RPMI7951 (cell line): Measurements from ENCODE around the gene SLC30A7. TPM values are rescaled to one million over a fixed set of nuclear protein-coding genes. Genes with fewer than 3 reads are reported as not detected.
"Not testable (repeated sequence)": the region's sequence is repeated elsewhere in the genome, so short reads cannot be mapped to it uniquely, and the experiment has no call there.

Source experiments
- DNase-seq: peaks from one replicate; pipeline ENCODE4 v3.0.0-alpha.2; 2012; ENCODE audit warnings: low read depth
- total RNA-seq: library from RNA; depleted of rRNA; stranded (reverse); fragments of >200 nt; shearing (Covaris generic); gene quantifications from 2 replicates; pipeline ENCODE4 v1.2.3, GENCODE V29; 2014

SLC30A7 gene
- total RNA-seq, 1 experiment from 2014 or later, result 44.9 TPM

DNA sequence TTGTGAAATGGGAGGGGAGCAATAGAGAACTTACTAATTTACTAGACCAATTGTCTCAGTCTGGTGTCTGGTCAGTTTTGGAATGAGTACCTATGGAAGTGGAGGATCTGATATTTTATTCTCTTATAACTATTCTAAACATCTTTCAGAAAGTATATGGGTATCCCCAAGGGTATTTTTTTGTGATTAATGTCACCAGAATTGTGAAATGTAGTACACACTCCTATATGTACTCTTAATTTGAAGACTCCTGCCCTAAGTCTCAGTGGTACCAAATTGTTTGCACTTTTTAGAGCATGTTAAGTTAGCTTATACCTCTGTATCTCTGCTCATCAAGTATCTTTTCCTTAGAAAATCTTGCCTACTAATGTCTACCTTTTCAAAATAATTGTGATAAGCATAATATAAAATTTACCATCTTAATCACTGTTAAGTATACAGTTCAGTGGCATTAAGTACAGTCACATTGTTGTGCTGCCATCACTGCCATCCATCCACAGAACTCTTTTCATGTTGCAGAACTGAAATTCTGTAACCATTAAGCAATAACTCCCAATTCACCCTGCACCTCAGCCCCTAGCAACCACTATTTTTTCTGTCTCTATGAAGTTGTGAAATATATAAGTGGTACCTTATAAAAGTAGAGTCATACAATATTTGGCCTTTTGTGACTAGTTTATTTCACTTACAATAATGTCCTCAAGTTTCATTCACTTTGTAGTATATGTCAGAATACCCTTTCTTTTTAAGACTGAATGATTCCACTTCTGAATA is 40.5 kb downstream of the SLC30A7 start:
- DNase-seq, result no peak

GRCh38 chr1:100941098-100941527 is 45.2 kb downstream of the SLC30A7 start:
- no peak for DNase-seq

DNA sequence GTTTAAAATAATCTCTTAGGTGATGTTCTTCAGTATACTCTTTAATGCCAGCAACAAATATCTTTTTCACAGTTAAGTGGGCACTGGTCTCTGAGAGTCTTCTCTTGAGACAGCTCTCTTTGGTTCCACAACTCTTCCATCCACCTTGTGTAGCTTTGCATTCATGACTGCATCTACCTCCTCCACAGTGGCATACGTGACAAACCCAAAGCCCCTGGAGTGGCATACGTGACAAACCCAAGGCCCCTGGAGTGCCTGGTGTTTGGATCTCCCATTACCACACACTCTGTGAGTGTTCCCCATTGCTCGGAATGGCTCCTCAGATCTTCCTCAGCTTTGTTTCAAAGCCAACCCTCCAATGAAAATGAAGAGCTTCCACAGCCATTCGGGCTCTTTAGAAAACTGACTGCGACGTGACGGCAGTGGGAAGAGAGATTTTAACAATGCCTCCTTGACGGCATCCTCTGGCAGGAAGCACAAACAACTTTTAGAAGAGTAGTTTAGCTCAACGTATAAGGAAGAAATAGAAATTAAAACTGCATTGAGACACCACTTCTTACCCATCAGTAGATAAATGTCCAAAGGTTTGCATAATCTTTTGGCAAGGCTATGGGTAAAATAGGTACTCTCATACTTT is 45.8 kb downstream of the SLC30A7 start:
- no peak for DNase-seq

DNA sequence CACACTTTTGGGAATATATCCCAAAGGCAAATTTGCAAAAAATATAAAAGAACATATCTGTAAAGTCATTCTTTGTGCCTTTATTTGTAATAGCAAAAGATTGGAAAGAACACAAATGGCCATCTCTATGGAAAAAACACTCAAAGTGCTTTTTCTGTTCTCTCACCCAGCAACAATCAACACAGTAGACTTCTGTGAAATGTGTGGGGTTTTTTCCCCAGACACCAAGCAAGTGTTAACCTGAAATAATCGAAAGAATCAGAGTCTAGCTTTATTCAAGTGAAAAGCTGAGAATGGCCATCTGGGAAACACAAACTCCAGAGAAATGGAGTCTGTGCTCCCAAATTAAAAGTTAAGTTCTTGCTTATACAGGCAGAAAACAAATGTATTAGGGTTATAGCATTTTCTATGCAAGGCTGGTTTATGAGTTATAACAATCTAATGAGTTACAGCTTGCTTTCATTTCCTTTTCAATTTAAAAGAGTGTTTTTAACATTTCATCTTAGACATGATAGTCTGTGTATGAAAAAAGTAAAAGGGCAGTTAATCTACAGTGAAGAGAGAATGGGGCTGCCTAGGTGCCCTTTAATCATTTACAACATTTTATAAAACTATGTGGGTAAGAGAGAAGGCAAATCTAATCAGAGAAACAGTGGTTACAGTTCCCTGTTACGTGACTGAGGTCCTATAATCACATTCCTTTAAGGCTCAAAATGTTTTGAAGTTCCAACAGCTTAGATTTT is 46.6 kb downstream of the SLC30A7 start:
- DNase-seq, result no peak

DNA sequence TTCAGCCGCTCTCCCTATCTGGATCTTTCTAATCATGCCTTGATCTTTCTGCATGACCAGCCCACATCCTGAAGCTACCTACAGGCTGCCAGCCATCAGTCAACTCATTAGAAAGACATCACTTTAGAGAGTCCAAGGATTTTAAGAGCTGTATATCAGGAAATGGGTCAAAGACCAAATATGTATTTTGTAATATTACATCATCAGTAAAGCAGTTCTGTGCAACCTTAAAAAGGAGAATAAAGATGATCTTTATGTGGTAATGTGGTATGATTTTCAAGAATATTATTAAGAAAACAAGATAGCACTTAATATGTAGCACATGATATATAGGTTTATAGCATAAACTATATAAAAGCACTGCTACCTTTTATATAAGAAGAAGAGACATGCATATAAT is 47.6 kb downstream of the SLC30A7 start:
- DNase-seq, result no peak

GRCh38 chr1:100946064-100946463 is 50.2 kb downstream of the SLC30A7 start:
- not testable (repeated sequence) for DNase-seq

- not testable (repeated sequence) for DNase-seq
Measured at GRCh38 chr1:100947816-100948215, 51.9 kb downstream of the SLC30A7 start.

DNA sequence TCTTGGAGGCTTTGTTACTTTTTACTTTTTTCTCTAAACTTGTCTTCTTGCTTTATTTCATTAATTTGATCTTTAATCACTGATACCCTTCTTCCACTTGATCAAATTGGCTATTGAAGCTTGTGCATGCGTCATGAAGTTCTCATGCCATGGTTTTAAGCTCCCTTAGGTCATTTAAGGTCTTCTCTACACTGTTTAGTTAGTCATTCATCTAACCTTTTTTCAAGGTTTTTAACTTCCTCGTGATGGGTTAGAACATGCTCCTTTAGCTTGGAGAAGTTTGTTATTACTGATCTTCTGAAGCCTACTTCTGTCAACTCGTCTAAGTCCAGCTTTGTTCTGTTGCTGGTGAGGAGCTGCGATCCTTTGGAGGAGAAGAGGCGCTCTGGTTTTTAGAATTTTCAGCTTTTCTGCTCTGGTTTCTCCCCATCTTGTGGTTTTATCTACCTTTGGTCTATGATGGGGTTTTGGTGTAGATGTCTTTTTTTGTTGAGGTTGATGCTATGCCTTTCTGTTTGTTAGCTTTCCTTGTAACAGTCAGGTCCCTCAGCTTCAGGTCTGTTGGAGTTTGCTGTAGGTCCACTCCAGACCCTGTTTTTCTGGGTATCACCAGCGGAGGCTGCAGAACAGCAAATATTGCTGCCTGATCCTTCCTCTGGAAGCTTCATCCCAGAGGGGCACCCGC is 53.0 kb downstream of the SLC30A7 start:
- DNase-seq, result not testable (repeated sequence)

DNA sequence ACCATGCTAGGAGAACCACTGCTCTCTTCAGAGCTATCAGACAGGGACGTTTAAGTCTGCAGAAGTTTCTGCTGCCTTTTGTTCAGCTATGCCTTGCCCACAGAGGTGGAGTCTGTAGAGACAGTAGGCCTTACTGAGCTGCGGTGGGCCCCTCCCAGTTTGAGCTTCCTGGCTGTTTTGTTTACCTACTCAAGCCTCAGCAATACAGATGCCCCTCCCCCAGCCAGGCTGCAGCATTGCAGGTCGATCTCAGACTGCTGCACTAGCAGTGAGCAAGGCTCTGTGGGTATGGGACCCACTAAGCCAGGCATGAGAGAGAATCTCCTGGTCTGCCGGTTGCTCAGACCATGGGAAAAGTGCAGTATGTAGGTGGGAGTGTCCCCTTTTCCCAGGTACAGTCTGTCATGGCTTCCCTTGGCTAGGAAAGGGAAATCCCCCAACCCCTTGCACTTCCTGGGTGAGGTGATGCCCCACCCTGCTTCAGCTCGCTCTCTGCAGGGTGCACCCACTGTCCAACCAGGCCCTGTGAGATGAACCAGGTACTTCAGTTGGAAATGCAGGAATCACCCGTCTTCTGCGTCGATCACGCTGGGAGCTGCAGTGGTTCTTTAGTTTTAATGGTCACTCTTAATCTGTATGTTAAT is 53.7 kb downstream of the SLC30A7 start:
- not testable (repeated sequence) for DNase-seq

DNA sequence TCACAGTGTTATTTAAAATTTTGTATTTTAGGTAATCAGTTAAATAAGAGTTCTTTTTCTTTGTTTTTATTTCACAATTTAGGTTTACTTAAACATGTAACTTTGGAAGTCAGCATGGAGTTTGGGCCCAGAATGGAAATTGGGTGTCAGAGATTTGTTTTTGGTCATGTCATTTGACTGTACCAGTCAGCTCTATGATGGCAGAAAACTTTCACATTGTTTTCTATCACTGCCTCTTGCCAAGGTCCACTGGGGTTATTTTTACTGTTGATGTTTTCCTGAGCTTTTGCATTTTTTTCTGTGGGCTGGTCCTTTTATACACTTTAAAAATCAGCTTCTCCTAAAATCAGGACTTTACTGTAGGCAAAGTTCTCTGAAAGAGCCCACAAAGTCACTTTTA is 54.4 kb downstream of the SLC30A7 start:
- no peak for DNase-seq

- DNase-seq, result no peak
Measured at GRCh38 chr1:100950781-100951180, 54.9 kb downstream of the SLC30A7 start.

GRCh38 chr1:100952104-100952745 is 56.3 kb downstream of the SLC30A7 start:
- no peak for DNase-seq

- DNase-seq, result not testable (repeated sequence)
Measured at GRCh38 chr1:100952970-100953369, 57.1 kb downstream of the SLC30A7 start.

- no peak for DNase-seq
Measured at GRCh38 chr1:100953960-100954730, 58.3 kb downstream of the SLC30A7 start.

DNA sequence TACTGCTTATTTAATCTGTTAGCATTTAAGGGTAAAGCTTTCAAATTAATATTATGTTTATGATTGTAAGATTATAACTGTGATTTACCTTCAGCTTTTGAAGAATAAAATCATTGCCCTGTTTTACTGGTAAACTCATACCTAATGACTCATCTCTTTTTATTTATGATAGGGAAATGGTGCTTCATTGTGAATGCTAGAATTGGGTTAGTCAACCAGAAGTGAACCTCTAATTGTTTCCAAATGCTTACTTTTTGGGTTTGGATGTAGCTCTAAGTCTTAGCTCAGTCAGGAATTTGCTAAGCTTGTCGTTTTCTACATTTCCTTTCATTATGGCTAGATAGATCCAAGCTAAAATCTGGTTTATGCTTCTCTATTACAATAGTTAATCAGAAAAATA is 59.4 kb downstream of the SLC30A7 start:
- peak; percentile 89 for DNase-seq

- DNase-seq, result peak; percentile 32
Measured at GRCh38 chr1:100959502-100960060, 63.7 kb downstream of the SLC30A7 start.

DNA sequence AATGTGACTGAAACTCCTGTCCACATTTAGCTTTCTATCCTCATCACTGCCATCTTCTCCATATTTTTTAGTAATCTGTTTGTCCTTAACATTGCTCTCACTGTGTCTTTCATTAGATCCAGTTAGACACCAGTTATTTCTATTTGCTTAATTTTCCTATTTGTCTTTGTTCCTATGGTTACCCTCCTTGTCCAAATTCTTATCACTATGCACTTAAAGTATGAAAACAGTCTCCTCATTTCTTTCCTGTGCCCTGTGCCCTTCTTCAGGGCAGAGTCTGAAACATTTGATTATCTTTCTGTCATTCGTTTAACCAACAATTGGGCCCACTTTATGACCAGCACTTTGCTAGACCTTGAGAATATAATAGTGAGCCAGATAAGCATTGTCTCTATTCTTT is 64.2 kb downstream of the SLC30A7 start:
- DNase-seq, result no peak

DNA sequence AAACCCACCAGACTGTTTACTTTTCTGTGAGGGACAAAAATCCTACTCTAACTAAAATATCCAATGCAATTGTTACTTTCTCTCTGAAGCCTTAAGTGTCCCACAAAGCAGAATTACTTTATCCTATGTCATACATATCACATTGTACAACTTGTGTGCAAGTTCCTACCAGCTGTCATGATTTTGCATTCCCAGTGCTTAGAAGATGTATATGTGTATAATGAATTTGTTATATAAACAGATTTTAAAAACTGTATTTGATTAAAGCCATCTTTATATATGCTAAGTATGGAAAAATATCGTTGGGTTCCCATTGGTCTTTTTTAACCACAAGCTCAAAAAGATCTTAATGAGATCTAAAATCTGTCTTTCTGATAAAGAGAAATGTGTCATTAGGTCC is 72.7 kb downstream of the SLC30A7 start:
- no peak for DNase-seq

GRCh38 chr1:100969327-100969726 is 73.4 kb downstream of the SLC30A7 start:
- no peak for DNase-seq

- no peak for DNase-seq
Measured at GRCh38 chr1:100971021-100971420, 75.1 kb downstream of the SLC30A7 start.
